HG02884 (cell line): Measurements from ENCODE around the gene MAPK1.
"Not testable (repeated sequence)": the region's sequence is repeated elsewhere in the genome, so short reads cannot be mapped to it uniquely, and the experiment has no call there.

Experiments
- ATAC-seq: cut with Tn5 transposase; IDR thresholded peaks from one replicate; pipeline ENCODE4 v1.9.1; 2021; ENCODE audit warnings: mild to moderate bottlenecking, moderate library complexity; ENCODE audit not compliant: unreplicated experiment

MAPK1 gene

GRCh38 chr22:21867528-21868266 lies at the start of gene MAPK1:
Gene MAPK1, minus strand, starts transcription at chr22:21867645. Its CDS starts 205 bp downstream, at chr22:21867440.
- peak; percentile 74 for ATAC-seq

- ATAC-seq, result no peak
Observed at GRCh38 chr22:21916309-21916918, 49.0 kb upstream of the MAPK1 start.

GRCh38 chr22:21915624-21916308 lies 48.3 kb upstream of the MAPK1 start:
- no peak for ATAC-seq

- ATAC-seq, result not testable (repeated sequence)
Observed at GRCh38 chr22:21914033-21914642, 46.7 kb upstream of the MAPK1 start.

GRCh38 chr22:21910367-21910766 lies 42.9 kb upstream of the MAPK1 start:
- ATAC-seq, result not testable (repeated sequence)

GRCh38 chr22:21909871-21910270 lies 42.4 kb upstream of the MAPK1 start:
- ATAC-seq, result no peak

GRCh38 chr22:21907638-21908522 lies 40.4 kb upstream of the MAPK1 start:
- ATAC-seq, result no peak

GRCh38 chr22:21905234-21905633 lies 37.8 kb upstream of the MAPK1 start:
- not testable (repeated sequence) for ATAC-seq

- no peak for ATAC-seq
Observed at GRCh38 chr22:21904250-21904789, 36.9 kb upstream of the MAPK1 start.

- no peak for ATAC-seq
Observed at GRCh38 chr22:21903283-21903682, 35.8 kb upstream of the MAPK1 start.

- ATAC-seq, result no peak
Observed at GRCh38 chr22:21902296-21903087, 35.0 kb upstream of the MAPK1 start.

GRCh38 chr22:21898354-21898896 lies 31.0 kb upstream of the MAPK1 start:
- ATAC-seq, result no peak

GRCh38 chr22:21896951-21897513 lies 29.6 kb upstream of the MAPK1 start:
- no peak for ATAC-seq

GRCh38 chr22:21896275-21896674 lies 28.8 kb upstream of the MAPK1 start:
- not testable (repeated sequence) for ATAC-seq

GRCh38 chr22:21894799-21895198 lies 27.4 kb upstream of the MAPK1 start:
- no peak for ATAC-seq

- no peak for ATAC-seq
Observed at GRCh38 chr22:21889251-21889990, 22.0 kb upstream of the MAPK1 start.

GRCh38 chr22:21887841-21888240 lies 20.4 kb upstream of the MAPK1 start:
- ATAC-seq, result no peak

GRCh38 chr22:21883930-21884329 lies 16.5 kb upstream of the MAPK1 start:
- ATAC-seq, result not testable (repeated sequence)
